ENCODE data around the gene ERG. TPM values are rescaled to one million over a fixed set of nuclear protein-coding genes. Genes with fewer than 3 reads are reported as not detected.

ERG gene
- total and polyA plus RNA-seq, 2 of the 8 experiments (the other 6 are each of a cell fraction or from before 2014, with no cell fraction given) = 1.0 to 3.0 TPM

- no peak for TF ChIP-seq RNF2 (IDR thresholded peaks at IDR 0.05; ENCODE audit: borderline replicate concordance, low read depth, low read length, missing control alignments, poor library complexity, severe bottlenecking)
- TF ChIP-seq TAF1 (IDR thresholded peaks at IDR 0.05; ENCODE audit: low read depth, low read length) = no peak
- TF ChIP-seq RAD21 (IDR thresholded peaks at IDR 0.05 in 1 of 2, conservative IDR thresholded peaks at IDR 0.05 in 1 of 2; ENCODE audit: low read depth in 2 of 2, low read length in 2 of 2) = no peak
- TF ChIP-seq, protein P1, sequence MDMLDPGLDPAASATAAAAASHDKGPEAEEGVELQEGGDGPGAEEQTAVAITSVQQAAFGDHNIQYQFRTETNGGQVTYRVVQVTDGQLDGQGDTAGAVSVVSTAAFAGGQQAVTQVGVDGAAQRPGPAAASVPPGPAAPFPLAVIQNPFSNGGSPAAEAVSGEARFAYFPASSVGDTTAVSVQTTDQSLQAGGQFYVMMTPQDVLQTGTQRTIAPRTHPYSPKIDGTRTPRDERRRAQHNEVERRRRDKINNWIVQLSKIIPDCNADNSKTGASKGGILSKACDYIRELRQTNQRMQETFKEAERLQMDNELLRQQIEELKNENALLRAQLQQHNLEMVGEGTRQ (IDR thresholded peaks at IDR 0.05; ENCODE audit: low read length) = no peak
- TF ChIP-seq POLR2AphosphoS5 (IDR thresholded peaks at IDR 0.05; ENCODE audit: low read depth, low read length) = no peak
Measured at GRCh38 chr21:38460171-38460742, 38.0 kb downstream of the ERG start (continued).

Measured in H1 (cell line).